Skeletal muscle cell (primary cell): ENCODE data around the gene CPTP.
A peak's percentile ranks its signal among the peaks of the same experiment; 100 is the strongest.

Source experiments
- DNase-seq: peaks from one replicate; pipeline ENCODE4 v3.0.0-alpha.2; 2010; ENCODE audit warnings: low read depth
- H3K4me3 ChIP-seq: 2 replicates; pipeline ENCODE4 v1.5.1; 2011; ENCODE audit warnings: low read depth, mild to moderate bottlenecking, control low read depth, low read length, moderate library complexity

The CPTP gene

GRCh38 chr1:1305300-1306069 lies 19.1 kb upstream of the CPTP start:
- DNase-seq, result peak; percentile 30
- peak overlapping the region; percentile 68 for H3K4me3 ChIP-seq

GRCh38 chr1:1306070-1306660 lies 18.4 kb upstream of the CPTP start:
- peak overlapping the region; percentile 68 for H3K4me3 ChIP-seq
- no peak for DNase-seq

- peak overlapping the region; percentile 68 for H3K4me3 ChIP-seq
- DNase-seq, result no peak
These were observed 17.8 kb upstream of the CPTP start for GRCh38 chr1:1306661-1307260.

- DNase-seq, result no peak
- peak overlapping the region; percentile 68 for H3K4me3 ChIP-seq
These were observed 17.2 kb upstream of the CPTP start for GRCh38 chr1:1307261-1307922.

GRCh38 chr1:1307923-1308755 lies 16.5 kb upstream of the CPTP start, which contains the start of the genes ACAP3 and PUSL1:
TSS of gene ACAP3 (minus strand) at chr1:1307930. CDS start at chr1:1307815, 115 bp downstream.
TSS of gene PUSL1 (plus strand) at chr1:1308597. CDS start at chr1:1308644, 47 bp downstream.
- H3K4me3 ChIP-seq, result peak within 1 kb of the TSS; percentile 72
- peak; percentile 85 for DNase-seq

GRCh38 chr1:1308756-1309250 lies 15.8 kb upstream of the CPTP start:
- DNase-seq, result no peak
- peak overlapping the region; percentile 72 for H3K4me3 ChIP-seq

GRCh38 chr1:1309251-1310108 lies 15.1 kb upstream of the CPTP start:
- no peak for DNase-seq
- H3K4me3 ChIP-seq, result peak overlapping the region; percentile 72

- DNase-seq, result no peak
- peak overlapping the region; percentile 72 for H3K4me3 ChIP-seq
These were observed 14.6 kb upstream of the CPTP start for GRCh38 chr1:1310109-1310385.

GRCh38 chr1:1310476-1311053 lies 14.0 kb upstream of the CPTP start:
- no peak overlapping the region for H3K4me3 ChIP-seq
- no peak for DNase-seq

GRCh38 chr1:1311107-1312104 lies 13.2 kb upstream of the CPTP start:
- no peak overlapping the region for H3K4me3 ChIP-seq
- no peak for DNase-seq

GRCh38 chr1:1312450-1313314 lies 11.9 kb upstream of the CPTP start:
- no peak for DNase-seq
- no peak overlapping the region for H3K4me3 ChIP-seq

GRCh38 chr1:1313500-1314236 lies 10.9 kb upstream of the CPTP start:
- H3K4me3 ChIP-seq, result no peak overlapping the region
- DNase-seq, result no peak

- DNase-seq, result no peak
- H3K4me3 ChIP-seq, result no peak overlapping the region
These were observed 10.4 kb upstream of the CPTP start for GRCh38 chr1:1314237-1314586.

- no peak for DNase-seq
- H3K4me3 ChIP-seq, result no peak overlapping the region
These were observed 9.8 kb upstream of the CPTP start for GRCh38 chr1:1314678-1315335.

GRCh38 chr1:1315435-1315954 lies 9.1 kb upstream of the CPTP start:
- H3K4me3 ChIP-seq, result no peak overlapping the region
- DNase-seq, result no peak
